Mucosa of gallbladder (tissue), 1 donor: Measurements from ENCODE around the gene UBD. TPM values are rescaled to one million over a fixed set of nuclear protein-coding genes. Genes with fewer than 3 reads are reported as not detected.

Source experiments
- DNase-seq: peaks from one replicate; pipeline ENCODE4 v3.0.0-alpha.2; 2020; ENCODE audit warnings: low spot score
- total RNA-seq: library from RNA; stranded (reverse); gene quantifications from one replicate; pipeline ENCODE4 v1.2.1, GENCODE V29; 2021
- donor health status: DM: no; HTN: no; CAD: no.

The UBD gene
- total RNA-seq, 1 donor from 2014 or later, result not detected

DNA sequence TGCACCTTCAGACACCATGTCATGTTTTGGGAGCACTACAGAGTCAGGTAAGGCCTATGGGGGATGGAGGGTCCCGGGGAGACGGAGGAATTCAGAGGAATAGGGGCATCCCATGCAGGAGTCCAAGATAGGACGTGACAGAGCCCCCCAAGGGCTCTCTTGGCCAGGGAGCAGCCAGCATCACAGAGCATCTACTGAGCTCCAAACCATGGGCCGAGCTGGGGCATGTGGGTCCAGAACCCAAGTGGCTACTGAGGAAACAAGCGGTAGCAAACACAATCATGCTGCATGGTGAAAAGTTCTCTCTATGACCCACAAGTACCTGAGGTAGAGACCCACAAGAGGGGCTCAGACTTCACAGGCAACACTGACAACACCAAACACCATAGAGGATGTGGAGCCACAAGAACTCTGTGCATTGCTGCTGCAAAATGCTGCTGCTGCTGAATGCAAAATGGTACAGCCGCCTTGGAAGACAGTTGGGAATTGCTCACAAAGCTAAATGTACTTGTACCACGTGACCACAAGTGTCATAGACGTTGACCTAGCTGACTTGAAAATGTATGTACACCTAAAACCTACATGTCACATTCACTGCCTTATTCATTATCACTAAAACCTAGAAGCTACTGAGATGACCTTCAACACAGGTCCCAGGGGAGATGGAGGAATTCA, 38.4 kb downstream of the UBD start:
- peak; percentile 9 for DNase-seq

DNA sequence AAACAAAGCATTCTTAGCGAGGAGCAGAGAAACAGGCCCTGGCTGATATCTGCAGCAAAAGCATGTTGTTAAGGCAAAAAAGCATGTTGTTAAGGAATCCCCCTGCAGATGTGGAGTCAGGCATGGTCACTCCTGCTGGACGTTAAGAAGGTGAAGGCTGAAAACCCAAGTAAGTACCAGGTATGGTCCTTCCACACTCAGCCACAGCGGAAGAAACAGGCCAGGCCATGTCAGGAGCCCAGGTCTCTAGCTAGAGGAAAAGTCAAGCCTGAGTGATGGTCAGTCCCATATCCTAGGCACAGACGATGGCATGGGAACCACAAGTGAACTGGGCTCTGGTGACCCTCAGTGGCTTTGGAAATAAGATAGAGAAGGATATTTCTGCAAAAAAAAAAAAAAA, 39.3 kb downstream of the UBD start:
- DNase-seq, result no peak

DNA sequence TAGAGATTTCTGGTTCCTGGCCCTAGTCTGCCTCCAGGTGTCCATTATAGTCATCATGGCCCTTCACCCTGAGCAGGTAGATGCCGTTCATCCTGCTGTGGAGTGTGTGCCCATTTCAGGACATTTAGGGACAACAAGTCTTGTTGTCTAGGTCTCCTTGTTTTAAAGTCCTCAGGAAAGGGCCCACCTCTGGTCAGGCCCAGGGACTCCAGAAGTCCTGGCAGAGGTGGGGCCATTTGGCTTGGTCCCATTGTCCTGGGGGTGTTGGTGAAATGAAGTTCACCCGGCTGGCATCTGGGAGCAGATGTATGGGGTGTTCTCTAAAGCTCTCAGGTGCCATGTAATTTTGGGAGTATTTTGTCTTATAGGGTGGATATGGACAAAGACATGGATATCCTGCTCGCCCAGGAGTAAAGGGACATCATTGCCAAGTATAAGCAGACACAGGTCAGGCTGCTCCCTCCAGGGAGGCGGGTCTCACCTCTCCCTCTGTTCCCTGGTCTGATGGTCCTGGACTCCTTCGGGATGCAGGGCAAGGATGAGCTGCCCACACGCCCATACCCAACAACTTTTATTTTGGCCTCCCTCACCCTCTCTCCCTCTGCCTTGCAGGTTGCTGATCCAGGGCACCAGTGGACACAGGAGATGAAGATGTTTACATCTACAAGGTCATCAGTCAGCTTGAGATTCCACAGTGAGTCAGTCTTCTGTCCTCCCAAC, 40.1 kb downstream of the UBD start:
- no peak for DNase-seq

DNA sequence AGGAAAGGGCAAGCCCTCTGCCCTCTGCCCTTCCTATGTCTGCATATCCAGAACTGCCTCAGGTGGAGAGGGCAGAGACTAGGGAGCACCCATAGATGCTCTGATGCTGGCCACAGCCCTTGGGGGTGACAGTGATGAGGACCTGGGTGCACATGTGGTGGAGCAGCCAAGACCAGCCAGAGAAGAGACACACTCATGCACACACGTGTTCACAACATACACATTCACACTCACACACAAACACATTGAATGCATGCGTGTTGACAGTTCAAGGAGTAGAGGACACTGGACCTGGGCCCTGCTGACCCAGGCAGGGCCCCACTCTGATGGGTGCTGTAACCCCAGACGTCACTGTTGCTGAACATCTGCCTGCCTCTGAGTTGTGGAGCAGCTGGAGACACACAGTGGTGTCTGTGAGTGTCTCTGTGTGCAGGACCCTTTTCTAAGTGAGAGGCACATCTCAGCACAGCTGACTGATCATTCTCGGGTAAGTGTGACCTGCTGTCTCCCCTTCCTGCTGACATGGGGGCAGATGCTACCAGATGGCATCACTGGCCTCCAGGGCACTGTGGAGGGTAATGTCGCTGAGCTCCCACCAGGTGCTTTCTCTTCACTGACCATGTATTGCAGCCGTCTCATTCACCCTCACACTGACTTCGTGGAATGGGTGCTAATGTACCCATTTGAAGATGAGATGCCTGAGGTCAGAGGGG, 41.6 kb downstream of the UBD start:
- DNase-seq, result no peak

DNA sequence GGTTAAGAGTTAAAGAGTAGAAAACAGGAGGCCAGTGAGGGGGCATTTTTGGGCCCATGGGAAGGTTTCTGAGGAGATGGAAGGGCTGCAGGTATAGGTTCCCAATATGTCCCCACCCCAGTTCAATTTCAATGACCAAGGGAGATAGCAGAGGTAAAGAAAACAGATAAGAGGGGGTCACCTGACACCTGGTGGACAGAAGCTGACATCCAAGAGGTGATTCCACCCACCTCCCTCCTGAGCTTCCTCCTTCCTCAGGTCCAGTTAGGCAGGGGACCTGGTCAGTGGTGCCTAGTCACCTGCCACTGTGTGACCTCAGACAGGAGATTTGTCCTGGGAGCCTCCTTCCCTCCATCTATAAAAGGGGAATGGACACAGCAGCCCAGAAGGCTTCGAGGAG, 42.3 kb downstream of the UBD start:
- DNase-seq, result no peak

DNA sequence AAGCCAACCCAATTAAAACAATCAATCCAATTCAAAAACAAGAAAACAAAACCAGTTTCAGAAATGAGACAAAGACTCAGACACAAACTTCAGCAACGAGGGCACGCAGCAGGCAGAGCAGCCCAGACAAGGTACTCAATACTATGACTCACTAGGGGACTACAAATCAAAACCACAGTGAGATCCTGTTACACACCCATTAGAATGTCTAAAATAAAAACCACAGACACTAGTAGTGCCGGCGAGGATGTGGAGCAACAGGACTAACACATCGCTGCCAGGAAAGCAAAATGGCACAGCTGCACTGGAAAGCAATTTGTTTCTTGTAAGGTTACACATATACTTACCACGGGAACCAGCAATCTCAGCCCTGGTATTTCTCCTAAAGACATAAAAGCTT, 43.4 kb downstream of the UBD start:
- DNase-seq, result no peak

DNA sequence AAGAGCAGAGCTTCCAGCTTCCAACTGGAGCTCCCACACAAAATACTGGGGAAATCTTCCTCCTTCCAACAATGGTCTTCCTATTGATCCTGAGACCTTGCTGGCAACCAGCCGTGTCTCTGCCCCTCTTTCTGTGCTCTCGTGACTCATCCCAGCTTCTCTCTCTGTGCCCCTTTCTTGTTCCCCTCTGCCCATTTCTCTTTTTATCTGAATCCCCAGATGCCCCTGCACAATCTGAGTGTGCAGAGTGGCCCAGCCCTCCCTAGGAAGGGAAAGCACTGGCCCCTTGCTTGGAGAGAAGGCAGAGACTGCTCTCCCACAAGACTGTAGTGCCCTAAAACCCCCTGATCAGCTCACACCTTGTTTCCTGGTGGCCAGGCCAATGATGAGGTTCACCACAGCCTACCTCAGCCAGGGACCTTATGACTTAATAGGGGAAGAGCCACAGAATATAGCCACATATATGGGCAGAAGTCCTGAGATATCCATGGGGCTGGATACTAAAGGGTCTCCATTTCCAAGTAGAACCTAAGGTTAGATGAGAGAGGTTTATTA, 48.7 kb downstream of the UBD start:
- no peak for DNase-seq

DNA sequence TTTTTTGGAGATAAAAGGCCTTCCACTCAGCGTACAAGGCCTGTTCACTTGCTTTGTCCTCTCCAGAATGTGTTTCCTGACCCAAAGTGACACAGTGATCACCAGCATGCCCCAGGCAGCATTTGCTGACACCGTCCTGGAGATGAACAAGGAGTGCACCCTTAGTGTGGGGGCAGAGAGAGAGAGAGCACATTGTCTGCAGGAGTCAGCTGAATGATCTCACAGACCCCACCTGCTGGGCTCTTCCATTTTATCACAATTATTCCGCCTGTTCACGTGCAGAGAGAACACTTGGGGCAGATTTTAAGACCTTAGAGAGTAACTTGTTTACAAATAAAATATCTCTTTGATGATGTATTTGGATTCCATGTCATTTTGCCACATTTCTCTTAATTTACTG, 49.3 kb downstream of the UBD start:
- no peak for DNase-seq

DNA sequence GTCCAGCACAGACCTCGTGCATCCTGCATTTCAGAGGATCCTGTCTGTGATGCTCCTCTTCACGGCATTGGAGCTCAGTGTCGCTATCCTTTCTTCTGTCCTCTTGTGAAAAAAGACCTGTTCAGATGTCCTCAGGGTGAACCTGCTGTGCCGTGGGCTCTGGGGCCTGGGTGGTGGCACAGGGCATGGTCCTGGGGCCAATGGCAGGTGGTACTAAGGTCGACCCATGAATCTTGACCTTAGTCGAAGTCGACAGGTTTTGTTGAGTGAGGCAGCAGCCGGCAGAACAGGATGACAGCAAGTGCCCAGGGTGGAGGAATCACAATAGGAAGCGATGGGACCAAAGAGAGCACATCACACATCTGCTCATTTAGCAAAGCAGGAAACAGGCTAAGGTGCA, 49.8 kb downstream of the UBD start:
- peak; percentile 0 for DNase-seq

DNA sequence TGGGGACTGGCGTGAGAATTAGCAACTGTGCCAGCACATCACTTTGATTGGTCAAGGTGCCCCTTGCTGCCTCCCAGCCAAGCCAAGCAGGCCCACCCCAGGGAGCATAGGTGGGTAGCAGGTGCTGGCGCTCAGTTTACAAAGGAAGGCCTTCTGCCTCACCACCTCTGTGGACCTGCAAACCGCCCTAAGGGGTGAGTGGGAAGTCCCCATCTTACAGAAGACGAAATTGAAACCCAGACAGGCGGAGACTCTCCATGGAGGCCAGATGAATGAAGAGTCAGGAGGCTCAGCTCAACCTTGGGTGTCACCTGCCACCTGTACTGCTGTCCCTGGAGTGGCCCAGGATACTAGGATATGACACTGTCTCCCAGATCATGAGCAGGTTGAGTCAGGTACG, 50.3 kb downstream of the UBD start:
- DNase-seq, result peak; percentile 1

DNA sequence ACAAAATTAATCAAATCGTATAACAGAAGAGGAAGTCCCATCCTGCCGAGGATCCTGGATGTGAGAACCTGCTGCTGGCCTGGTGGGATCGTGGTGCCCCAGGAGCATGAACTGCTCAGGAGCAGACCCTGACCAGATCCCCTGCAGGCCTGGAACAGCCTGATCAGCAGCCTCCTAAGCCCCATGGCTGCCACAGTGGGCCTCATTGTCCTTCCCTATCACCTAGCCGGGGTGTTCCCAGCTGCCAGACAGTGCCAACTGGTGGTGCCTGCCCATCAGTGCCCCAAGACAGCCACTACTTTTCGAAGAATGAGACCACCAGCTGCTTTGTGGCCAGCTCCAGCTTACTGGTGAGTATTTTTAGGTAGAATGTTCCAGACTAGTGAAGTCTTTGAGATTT, 52.2 kb downstream of the UBD start:
- no peak for DNase-seq

DNA sequence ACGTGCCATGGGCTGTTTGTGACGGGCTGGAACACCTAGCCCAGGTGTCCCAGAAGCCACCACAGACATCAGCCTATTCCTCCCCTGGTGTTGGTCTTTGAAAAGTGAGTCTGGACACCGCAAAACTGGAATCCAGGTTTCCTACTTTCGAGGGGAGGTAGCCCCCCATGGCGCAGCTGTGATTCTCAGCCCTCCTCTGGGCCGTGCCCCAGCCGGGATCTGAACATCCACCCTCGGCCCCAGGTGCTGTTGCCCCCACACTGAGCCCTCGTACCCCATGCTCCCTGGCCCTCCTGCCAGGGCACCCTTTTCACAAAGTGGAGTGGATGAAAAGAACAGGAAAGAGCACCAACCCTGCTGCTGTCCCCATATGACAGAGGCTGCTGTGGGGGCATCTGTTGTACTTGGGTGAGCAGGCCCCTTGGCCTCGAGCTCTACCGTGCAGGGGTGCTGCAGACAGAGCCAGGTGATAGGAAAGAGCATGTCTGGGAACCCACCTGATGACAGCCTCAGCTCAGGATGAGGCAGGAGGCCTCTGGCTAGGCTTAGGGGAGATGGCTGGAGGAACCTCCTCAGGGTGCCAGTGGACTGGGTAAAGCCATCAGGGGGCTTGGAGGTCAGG, 53.0 kb downstream of the UBD start:
- no peak for DNase-seq

DNA sequence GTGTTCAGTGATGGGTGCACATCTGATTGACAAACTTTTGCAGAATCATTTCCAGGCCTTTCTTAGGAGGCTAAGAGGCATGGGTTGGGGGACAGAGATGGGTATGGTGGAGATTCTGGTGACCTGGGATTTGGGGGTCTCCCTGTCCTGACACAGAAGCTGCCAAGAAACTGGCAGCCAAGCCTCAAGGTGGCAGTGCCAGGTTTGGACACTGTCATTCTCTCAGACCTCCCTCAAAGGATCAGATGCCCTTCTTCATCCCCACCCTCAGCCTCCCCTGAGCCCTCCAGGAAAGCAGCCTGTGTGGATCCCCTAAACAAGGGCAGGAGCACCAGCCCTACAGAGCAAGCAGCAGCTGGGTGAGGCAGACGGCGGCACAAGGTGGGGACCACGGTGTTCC, 53.7 kb downstream of the UBD start:
- no peak for DNase-seq

Other genes with a start within 250 kb of the UBD start
- gene OR5V1, start 190.9 kb downstream of the UBD start, total RNA-seq, result not detected
- gene OR12D3, start 184.4 kb downstream of the UBD start, total RNA-seq, result not detected
- not detected for gene OR12D2, start 164.1 kb downstream of the UBD start, total RNA-seq
- gene OR12D1, start 144.8 kb downstream of the UBD start, total RNA-seq, result not detected
- not detected for gene OR10C1, start 120.4 kb downstream of the UBD start, total RNA-seq
- gene OR11A1, start 102.7 kb downstream of the UBD start, total RNA-seq, result not detected
- not detected for gene OR2H1, start 102.6 kb downstream of the UBD start, total RNA-seq
- gene MAS1L, start 71.8 kb downstream of the UBD start, total RNA-seq, result 0.26 TPM
- gene OR2H2, start 25.4 kb upstream of the UBD start, total RNA-seq, result not detected
- gene GABBR1, start 73.5 kb upstream of the UBD start, total RNA-seq, result 52.4 TPM
- gene MOG, start 97.4 kb upstream of the UBD start, total RNA-seq, result not detected
- 0.12 TPM for gene ZFP57, start 121.4 kb upstream of the UBD start, total RNA-seq
- gene HLA-F, start 163.7 kb upstream of the UBD start, total RNA-seq, result 87.3 TPM